Type B pancreatic cell (in vitro differentiated cells): Measurements from ENCODE around the gene PCBP4. TPM values are rescaled to one million over a fixed set of nuclear protein-coding genes. Genes with fewer than 3 reads are reported as not detected.

ENCODE experiments used
- DNase-seq: peaks from one replicate; pipeline ENCODE4 v3.0.0; 2021; ENCODE audit warnings: mixed read lengths; ENCODE audit not compliant: unreplicated experiment; ENCODE audit errors: extremely low spot score
- H3K27ac Mint-ChIP-seq: 2 replicates; pipeline ENCODE4 v1.8.0; 2021; ENCODE audit warnings: mild to moderate bottlenecking, mixed read lengths
- H3K27me3 Mint-ChIP-seq: 2 replicates; pipeline ENCODE4 v1.8.0; 2021; ENCODE audit warnings: mixed read lengths
- H3K36me3 Mint-ChIP-seq: 2 replicates; pipeline ENCODE4 v1.8.0; 2021; ENCODE audit warnings: mixed read lengths
- H3K4me1 Mint-ChIP-seq: one replicate; pipeline ENCODE4 v1.8.0; 2021; ENCODE audit warnings: mixed read lengths; ENCODE audit not compliant: unreplicated experiment
- H3K4me3 Mint-ChIP-seq: 2 replicates; pipeline ENCODE4 v1.8.0; 2021; ENCODE audit warnings: mild to moderate bottlenecking, mixed read lengths
- H3K9me3 Mint-ChIP-seq: 2 replicates; pipeline ENCODE4 v1.8.0; 2021; ENCODE audit warnings: mixed read lengths
- CTCF ChIP-seq: fragments of 200-600 bp; sonication (generic); conservative IDR thresholded peaks from 2 replicates; pipeline ENCODE4 v1.5.0; 2021; ENCODE audit warnings: antibody characterized with exemption, mild to moderate bottlenecking
- total RNA-seq: library from RNA; stranded (reverse); gene quantifications from 2 replicates; pipeline ENCODE4 v1.2.1, GENCODE V29; 2021; ENCODE audit warnings: low replicate concordance

Gene PCBP4
- total RNA-seq, 1 donor from 2014 or later, result 91.9 TPM

GRCh38 chr3:51968170-51968775 lies 1.0 kb upstream of the PCBP4 start:
- peaks cover 31% of the 10 kb centered on the region for H3K4me1 Mint-ChIP-seq
- no peaks in the 10 kb centered on the region for H3K27me3 Mint-ChIP-seq
- peaks cover 4% of the 10 kb centered on the region for H3K36me3 Mint-ChIP-seq
- DNase-seq, result no peak
- TF ChIP-seq CTCF, result no peak
- H3K4me3 Mint-ChIP-seq, result peak overlapping the region; percentile 91
- H3K27ac Mint-ChIP-seq, result peak overlapping the region; percentile 90
- no peaks in the 10 kb centered on the region for H3K9me3 Mint-ChIP-seq

DNA sequence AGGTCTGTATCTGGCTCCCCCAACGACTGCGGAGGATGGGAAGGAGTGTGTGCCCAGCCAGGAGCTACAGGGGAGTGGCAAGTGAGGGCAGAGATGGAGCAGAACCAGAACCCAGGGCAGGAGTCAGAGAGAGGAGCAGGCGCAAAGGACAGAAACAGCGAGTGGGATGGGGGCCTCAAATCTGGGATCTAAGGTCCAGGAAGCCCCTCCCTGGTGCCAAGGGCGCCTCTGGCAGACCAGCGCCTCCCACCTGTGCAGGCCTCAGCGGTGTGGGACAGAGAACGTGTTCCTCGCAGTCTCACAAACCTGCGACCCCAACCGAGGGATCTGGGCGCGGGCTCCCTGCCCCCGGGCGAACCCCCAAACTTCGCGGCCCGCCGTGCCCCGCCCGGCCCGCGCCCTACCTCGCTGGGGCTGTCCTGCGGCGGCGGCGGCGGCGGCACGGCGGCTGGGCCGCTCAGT lies 301 bp downstream of the PCBP4 start:
- Mint-ChIP-seq H3K36me3 (peaks cover 4% of the 10 kb centered on the region), H3K27me3 (no peaks in the 10 kb centered on the region), H3K4me1 (peaks cover 34% of the 10 kb centered on the region), H3K9me3 (no peaks in the 10 kb centered on the region), H3K4me3 (peak overlapping the region; percentile 86), H3K27ac (peak overlapping the region; percentile 82)
- no peak for DNase-seq
- no peak for TF ChIP-seq CTCF

DNA sequence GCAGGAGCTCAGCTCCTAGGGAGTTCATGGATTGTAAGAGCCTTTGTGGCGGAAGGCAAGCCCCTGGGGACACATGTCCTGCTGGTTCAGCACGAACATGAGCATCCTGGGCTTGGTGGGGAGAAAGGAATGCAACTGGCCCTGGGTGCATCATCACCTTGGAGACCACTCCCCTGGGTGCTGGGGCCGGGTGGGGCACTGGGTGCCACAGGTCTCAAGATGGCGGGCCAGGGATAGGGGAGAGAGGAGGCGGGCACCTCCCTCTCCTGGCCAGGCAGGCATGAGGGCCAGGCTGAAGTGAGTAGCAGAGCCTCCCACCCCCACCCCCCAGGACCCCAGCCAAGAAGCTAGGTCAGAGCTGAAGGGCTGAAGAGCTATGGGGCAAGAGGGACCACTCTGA lies 768 bp downstream of the PCBP4 start:
- H3K4me1 Mint-ChIP-seq, result peaks cover 38% of the 10 kb centered on the region
- DNase-seq, result no peak
- H3K27ac Mint-ChIP-seq, result peak overlapping the region; percentile 82
- H3K36me3 Mint-ChIP-seq, result peaks cover 4% of the 10 kb centered on the region
- H3K4me3 Mint-ChIP-seq, result peak overlapping the region; percentile 86
- H3K9me3 Mint-ChIP-seq, result no peaks in the 10 kb centered on the region
- no peaks in the 10 kb centered on the region for H3K27me3 Mint-ChIP-seq
- TF ChIP-seq CTCF, result no peak

- DNase-seq, result no peak
- peak overlapping the region; percentile 82 for H3K27ac Mint-ChIP-seq
- H3K36me3 Mint-ChIP-seq, result peaks cover 4% of the 10 kb centered on the region
- H3K4me3 Mint-ChIP-seq, result peak overlapping the region; percentile 86
- no peaks in the 10 kb centered on the region for H3K27me3 Mint-ChIP-seq
- no peaks in the 10 kb centered on the region for H3K9me3 Mint-ChIP-seq
- peaks cover 40% of the 10 kb centered on the region for H3K4me1 Mint-ChIP-seq
- TF ChIP-seq CTCF, result no peak
These were observed 1.2 kb downstream of the PCBP4 start for GRCh38 chr3:51966016-51966415.

DNA sequence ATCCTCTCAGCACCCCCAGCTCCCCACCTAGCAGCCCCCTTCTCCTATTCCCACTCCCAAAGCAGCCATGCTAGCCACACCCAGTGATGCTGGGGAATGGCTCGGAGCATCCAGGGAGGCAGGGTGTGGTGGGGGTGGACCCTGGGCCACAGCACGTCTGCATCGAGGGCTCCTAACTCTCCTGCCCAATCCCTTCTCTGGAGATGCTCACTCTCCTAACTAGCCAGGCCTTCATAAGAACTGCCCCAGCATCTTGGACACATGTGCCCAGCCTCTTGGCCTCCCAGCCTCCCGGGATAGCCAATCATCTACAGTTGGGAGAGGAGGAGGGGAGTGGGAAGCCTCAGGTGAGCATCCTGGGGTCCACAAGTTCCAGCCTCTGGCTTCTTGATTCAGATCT lies 2.7 kb downstream of the PCBP4 start:
- no peak for DNase-seq
- peaks cover 4% of the 10 kb centered on the region for H3K36me3 Mint-ChIP-seq
- H3K27ac Mint-ChIP-seq, result no peak overlapping the region
- H3K4me3 Mint-ChIP-seq, result peak overlapping the region; percentile 85
- H3K4me1 Mint-ChIP-seq, result peaks cover 36% of the 10 kb centered on the region
- H3K27me3 Mint-ChIP-seq, result no peaks in the 10 kb centered on the region
- H3K9me3 Mint-ChIP-seq, result no peaks in the 10 kb centered on the region
- no peak for TF ChIP-seq CTCF
